HEK293 (cell line): ENCODE data around the gene RBMS1.
"Not testable (repeated sequence)": the region's sequence is repeated elsewhere in the genome, so short reads cannot be mapped to it uniquely, and the experiment has no call there.

ENCODE experiments used
- CTCF ChIA-PET: fragments of 350-600 bp; formaldehyde crosslinking; extraction: SDS; loops from one replicate; lab custom pipeline; 2021; ENCODE audit warnings: antibody characterized with exemption; lab: Yijun Ruan, JAX
- POLR2A ChIA-PET: fragments of 300-600 bp; formaldehyde crosslinking; extraction: SDS; loops from one replicate; lab custom pipeline; 2020; ENCODE audit warnings: antibody characterized with exemption, inconsistent platforms; lab: Yijun Ruan, JAX
- H3K27ac ChIP-seq: fragments of 200-500 bp; sonication (Bioruptor generic); 2 replicates; pipeline ENCODE4 v1.5.1; 2014; ENCODE audit warnings: low read depth, low read length, control low read depth, inconsistent platforms; ENCODE audit errors: extremely low read depth
- H3K36me3 ChIP-seq, 2 experiments: fragments of 200-500 bp in 1 of 2; sonication (Bioruptor generic) in 1 of 2; 1 replicate in 1 of 2; 2 replicates in 1 of 2; pipeline ENCODE4 v1.5.1; 2014 to 2017; ENCODE audit warnings: inconsistent platforms in 2 of 2, low read length in 2 of 2; ENCODE audit not compliant: control insufficient read depth in 2 of 2, insufficient read depth in 1 of 2
- H3K4me1 ChIP-seq: fragments of 200-500 bp; sonication (Bioruptor generic); 2 replicates; pipeline ENCODE4 v1.5.1; 2014; ENCODE audit warnings: mild to moderate bottlenecking, low read length, inconsistent platforms; ENCODE audit not compliant: control insufficient read depth, insufficient read depth
- H3K4me3 ChIP-seq: 2 replicates; pipeline ENCODE4 v1.5.1; 2011; ENCODE audit warnings: low read depth, mild to moderate bottlenecking, control low read depth, low read length, moderate library complexity
- H3K9me3 ChIP-seq: fragments of 200-500 bp; sonication (Bioruptor generic); 2 replicates; pipeline ENCODE4 v1.5.1; 2014; ENCODE audit warnings: low read depth, low read length, inconsistent platforms; ENCODE audit not compliant: control insufficient read depth, insufficient read depth
- SCRT1 ChIP-seq: fragments of 450-650 bp; formaldehyde crosslinking; IDR thresholded peaks from 2 replicates; pipeline ENCODE4 v1.5.1; 2016; ENCODE audit warnings: missing biosample characterization, missing genetic modification characterization, borderline replicate concordance
- TCF7L2 ChIP-seq: IDR thresholded peaks from 2 replicates; pipeline ENCODE4 v1.6.1; 2011; ENCODE audit warnings: low read depth, mild to moderate bottlenecking, inconsistent platforms, low read length, moderate library complexity, borderline replicate concordance
- WT1 ChIP-seq: fragments of 450-650 bp; formaldehyde crosslinking; IDR thresholded peaks from 2 replicates; pipeline ENCODE4 v1.5.1; 2016; ENCODE audit warnings: missing biosample characterization, missing genetic modification characterization
- ZNF10 ChIP-seq: fragments of 450-650 bp; formaldehyde crosslinking; IDR thresholded peaks from 2 replicates; pipeline ENCODE4 v1.5.1; 2017; ENCODE audit warnings: missing biosample characterization, missing genetic modification characterization
- ZNF112 ChIP-seq: fragments of 450-650 bp; formaldehyde crosslinking; IDR thresholded peaks from 2 replicates; pipeline ENCODE4 v1.5.0; 2017; ENCODE audit warnings: missing biosample characterization, missing genetic modification characterization
- ZNF571 ChIP-seq: fragments of 450-650 bp; formaldehyde crosslinking; IDR thresholded peaks from 2 replicates; pipeline ENCODE4 v1.5.0; 2017; ENCODE audit warnings: missing biosample characterization, missing genetic modification characterization
- ZNF707 ChIP-seq: fragments of 450-650 bp; formaldehyde crosslinking; IDR thresholded peaks from 2 replicates; pipeline ENCODE4 v1.5.1; 2016; ENCODE audit warnings: missing biosample characterization, missing genetic modification characterization
- TF ChIP-seq, protein P1 (sequence below): fragments of 450-650 bp; formaldehyde crosslinking; IDR thresholded peaks from 2 replicates; pipeline ENCODE4 v1.5.1; 2016; ENCODE audit warnings: missing biosample characterization, missing genetic modification characterization
- TF ChIP-seq, protein P2 (sequence below): fragments of 450-650 bp; formaldehyde crosslinking; IDR thresholded peaks from 2 replicates; pipeline ENCODE4 v1.5.1; 2016; ENCODE audit warnings: missing biosample characterization, missing genetic modification characterization
- TF ChIP-seq, protein P3 (sequence below): fragments of 450-650 bp; formaldehyde crosslinking; IDR thresholded peaks from 2 replicates; pipeline ENCODE4 v1.5.1; 2016; ENCODE audit warnings: missing biosample characterization, missing genetic modification characterization

Gene RBMS1

DNA sequence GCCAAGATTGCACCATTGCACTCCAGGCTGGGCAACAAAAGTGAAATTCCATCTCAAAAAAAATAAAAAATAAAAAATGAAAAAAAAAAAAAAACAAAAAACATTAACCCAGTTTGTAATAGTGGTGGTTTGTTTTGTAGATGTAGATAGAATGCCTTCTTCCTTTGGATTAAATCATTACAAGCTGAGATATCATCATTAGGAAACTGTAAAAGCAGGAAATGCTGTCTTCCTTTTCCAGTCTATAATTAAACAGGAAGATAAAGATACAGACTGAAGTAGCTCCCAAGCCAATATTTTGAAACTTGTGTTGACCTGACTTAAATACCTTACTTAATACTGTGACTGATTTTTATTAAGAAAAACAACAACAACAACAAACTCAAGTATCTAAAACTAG lies 43.1 kb downstream of the RBMS1 start:
- H3K36me3 ChIP-seq = no peaks in the 10 kb centered on the region
- POLR2A ChIA-PET = no interaction called here
- H3K4me3 ChIP-seq = no peak overlapping the region
- no peak overlapping the region for H3K27ac ChIP-seq
- H3K9me3 ChIP-seq = no peaks in the 10 kb centered on the region
- CTCF ChIA-PET = no interaction called here
- TF ChIP-seq, protein P1, sequence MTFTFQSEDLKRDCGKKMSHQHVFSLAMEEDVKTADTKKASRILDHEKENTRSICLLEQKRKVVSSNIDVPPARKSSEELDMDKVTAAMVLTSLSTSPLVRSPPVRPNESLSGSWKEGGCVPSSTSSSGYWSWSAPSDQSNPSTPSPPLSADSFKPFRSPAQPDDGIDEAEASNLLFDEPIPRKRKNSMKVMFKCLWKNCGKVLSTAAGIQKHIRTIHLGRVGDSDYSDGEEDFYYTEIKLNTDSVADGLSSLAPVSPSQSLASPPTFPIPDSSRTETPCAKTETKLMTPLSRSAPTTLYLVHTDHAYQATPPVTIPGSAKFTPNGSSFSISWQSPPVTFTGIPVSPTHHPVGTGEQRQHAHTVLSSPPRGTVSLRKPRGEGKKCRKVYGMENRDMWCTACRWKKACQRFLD (tag by site-specific recombination) = no peak
- TF ChIP-seq, protein P2, sequence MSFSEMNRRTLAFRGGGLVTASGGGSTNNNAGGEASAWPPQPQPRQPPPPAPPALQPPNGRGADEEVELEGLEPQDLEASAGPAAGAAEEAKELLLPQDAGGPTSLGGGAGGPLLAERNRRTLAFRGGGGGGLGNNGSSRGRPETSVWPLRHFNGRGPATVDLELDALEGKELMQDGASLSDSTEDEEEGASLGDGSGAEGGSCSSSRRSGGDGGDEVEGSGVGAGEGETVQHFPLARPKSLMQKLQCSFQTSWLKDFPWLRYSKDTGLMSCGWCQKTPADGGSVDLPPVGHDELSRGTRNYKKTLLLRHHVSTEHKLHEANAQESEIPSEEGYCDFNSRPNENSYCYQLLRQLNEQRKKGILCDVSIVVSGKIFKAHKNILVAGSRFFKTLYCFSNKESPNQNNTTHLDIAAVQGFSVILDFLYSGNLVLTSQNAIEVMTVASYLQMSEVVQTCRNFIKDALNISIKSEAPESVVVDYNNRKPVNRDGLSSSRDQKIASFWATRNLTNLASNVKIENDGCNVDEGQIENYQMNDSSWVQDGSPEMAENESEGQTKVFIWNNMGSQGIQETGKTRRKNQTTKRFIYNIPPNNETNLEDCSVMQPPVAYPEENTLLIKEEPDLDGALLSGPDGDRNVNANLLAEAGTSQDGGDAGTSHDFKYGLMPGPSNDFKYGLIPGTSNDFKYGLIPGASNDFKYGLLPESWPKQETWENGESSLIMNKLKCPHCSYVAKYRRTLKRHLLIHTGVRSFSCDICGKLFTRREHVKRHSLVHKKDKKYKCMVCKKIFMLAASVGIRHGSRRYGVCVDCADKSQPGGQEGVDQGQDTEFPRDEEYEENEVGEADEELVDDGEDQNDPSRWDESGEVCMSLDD (tag by site-specific recombination) = no peak
- TF ChIP-seq ZNF571 (tag by site-specific recombination) = no peak
- no peak for TF ChIP-seq ZNF112 (tag by site-specific recombination)
- no peak for TF ChIP-seq ZNF707 (tag by site-specific recombination)
- peaks cover 8% of the 10 kb centered on the region for H3K4me1 ChIP-seq

DNA sequence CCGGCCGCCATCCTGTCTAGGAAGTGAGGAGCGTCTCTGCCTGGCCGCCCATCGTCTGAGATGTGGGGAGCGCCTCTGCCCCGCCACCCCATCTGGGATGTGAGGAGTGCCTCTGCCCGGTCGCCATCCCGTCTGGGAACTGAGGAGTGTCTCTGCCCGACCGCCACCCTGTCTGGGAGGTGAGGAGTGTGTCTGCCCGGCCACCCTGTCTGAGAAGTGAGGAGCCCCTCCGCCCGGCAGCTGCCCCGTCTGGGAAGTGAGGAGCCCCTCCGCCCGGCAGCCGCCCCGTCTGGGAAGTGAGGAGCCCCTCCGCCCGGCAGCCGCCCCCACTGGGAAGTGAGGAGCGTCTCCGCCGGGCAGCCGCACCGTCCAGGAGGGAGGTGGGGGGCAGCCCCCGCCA lies 44.8 kb downstream of the RBMS1 start:
- H3K4me1 ChIP-seq, H3K36me3 ChIP-seq, H3K4me3 ChIP-seq, H3K9me3 ChIP-seq, CTCF ChIA-PET, H3K27ac ChIP-seq, POLR2A ChIA-PET: not testable (repeated sequence)

DNA sequence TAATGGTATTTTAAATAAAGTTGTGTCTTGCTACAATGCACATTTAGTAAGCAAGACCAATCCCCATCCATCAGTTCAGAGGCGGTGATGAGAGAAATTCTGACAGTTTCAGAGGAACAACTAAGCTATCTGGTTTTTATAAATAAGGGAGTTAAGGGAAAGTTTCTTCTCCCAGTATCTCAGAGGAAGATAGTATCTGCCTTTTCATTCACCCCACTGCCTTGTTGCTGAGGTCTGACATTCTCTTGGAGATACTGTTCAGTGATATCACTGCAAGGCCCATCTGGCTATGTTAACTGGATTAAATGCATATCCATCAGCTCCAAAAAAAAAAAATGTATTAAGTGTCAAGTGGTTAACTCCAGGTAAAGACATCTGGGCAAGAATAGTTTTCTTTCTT lies 47.9 kb downstream of the RBMS1 start:
- Histone ChIP-seq H3K4me3 (no peak overlapping the region), H3K36me3 (no peaks in the 10 kb centered on the region), H3K4me1 (no peaks in the 10 kb centered on the region), H3K27ac (no peak overlapping the region), H3K9me3 (no peaks in the 10 kb centered on the region)
- POLR2A ChIA-PET = interaction anchor here (0.7 kb wide), 1 partner anchor 11 kb away, joined by 4 read pairs; no protein-coding TSS in a partner anchor
- no peak for TF ChIP-seq WT1
- TF ChIP-seq, protein P2 (tag by site-specific recombination) = no peak
- no peak for TF ChIP-seq SCRT1 (tag by site-specific recombination)
- CTCF ChIA-PET = no interaction called here

DNA sequence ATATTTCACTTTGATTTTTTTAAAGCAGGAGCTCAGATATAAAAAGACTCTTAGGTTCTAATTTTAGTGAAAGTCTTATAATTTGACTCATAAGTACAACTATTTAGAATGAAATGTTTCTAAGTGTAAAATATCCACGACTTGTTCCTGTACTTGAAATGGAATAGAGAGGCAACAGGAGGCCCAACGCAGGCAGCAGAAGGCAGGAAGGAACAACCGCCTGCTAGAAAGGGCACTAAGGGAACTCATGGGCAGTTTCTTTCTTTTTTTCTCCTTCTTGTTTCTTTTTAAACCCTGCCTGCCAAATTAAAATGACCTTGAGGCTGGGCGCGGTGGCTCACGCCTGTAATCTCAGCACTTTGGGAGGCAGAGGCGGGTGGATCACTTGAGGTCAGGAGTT lies 51.0 kb downstream of the RBMS1 start:
- H3K4me1 ChIP-seq = no peaks in the 10 kb centered on the region
- no peaks in the 10 kb centered on the region for H3K9me3 ChIP-seq
- CTCF ChIA-PET = no interaction called here
- POLR2A ChIA-PET = no interaction called here
- no peaks in the 10 kb centered on the region for H3K36me3 ChIP-seq
- H3K4me3 ChIP-seq = no peak overlapping the region
- TF ChIP-seq TCF7L2 (no peak), ZNF10 (tag by site-specific recombination) (no peak)
- TF ChIP-seq, protein P3, sequence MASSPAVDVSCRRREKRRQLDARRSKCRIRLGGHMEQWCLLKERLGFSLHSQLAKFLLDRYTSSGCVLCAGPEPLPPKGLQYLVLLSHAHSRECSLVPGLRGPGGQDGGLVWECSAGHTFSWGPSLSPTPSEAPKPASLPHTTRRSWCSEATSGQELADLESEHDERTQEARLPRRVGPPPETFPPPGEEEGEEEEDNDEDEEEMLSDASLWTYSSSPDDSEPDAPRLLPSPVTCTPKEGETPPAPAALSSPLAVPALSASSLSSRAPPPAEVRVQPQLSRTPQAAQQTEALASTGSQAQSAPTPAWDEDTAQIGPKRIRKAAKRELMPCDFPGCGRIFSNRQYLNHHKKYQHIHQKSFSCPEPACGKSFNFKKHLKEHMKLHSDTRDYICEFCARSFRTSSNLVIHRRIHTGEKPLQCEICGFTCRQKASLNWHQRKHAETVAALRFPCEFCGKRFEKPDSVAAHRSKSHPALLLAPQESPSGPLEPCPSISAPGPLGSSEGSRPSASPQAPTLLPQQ = no peak
- no peak overlapping the region for H3K27ac ChIP-seq
